ENCODE results near the gene GUCY1A2.

The GUCY1A2 gene

GRCh38 chr11:106988151-106989077 is 29.9 kb downstream of the GUCY1A2 start:
- Mint-ChIP-seq H3K27me3 (no peaks in the 10 kb centered on the region), H3K4me1 (ENCODE audit: low read depth in 2 of 2) (no peaks in the 10 kb centered on the region), H3K4me3 (no peak overlapping the region), H3K36me3 (ENCODE audit: insufficient read depth) (no peaks in the 10 kb centered on the region), H3K27ac (no peak overlapping the region), H3K9me3 (peaks cover 6 to 8% of the 10 kb centered on the region in 2 donors)
- no peak for DNase-seq
- no peak for ATAC-seq (replicated peaks)

GRCh38 chr11:106986673-106987072 is 31.6 kb downstream of the GUCY1A2 start:
- Mint-ChIP-seq H3K4me3 (no peak overlapping the region), H3K27me3 (no peaks in the 10 kb centered on the region)

GRCh38 chr11:106986261-106986660 is 32.0 kb downstream of the GUCY1A2 start:
- Mint-ChIP-seq H3K36me3 (ENCODE audit: insufficient read depth) (no peaks in the 10 kb centered on the region), H3K27ac (no peak overlapping the region), H3K9me3 (peaks cover 5 to 8% of the 10 kb centered on the region in 2 donors), H3K4me3 (no peak overlapping the region), H3K27me3 (no peaks in the 10 kb centered on the region), H3K4me1 (ENCODE audit: low read depth in 2 of 2) (no peaks in the 10 kb centered on the region)
- DNase-seq (no peak), ATAC-seq (replicated peaks) (no peak)

More at GRCh38 chr11:106986673-106987072, 31.6 kb downstream of the GUCY1A2 start:
- DNase-seq (no peak), ATAC-seq (replicated peaks) (no peak)
- Mint-ChIP-seq H3K4me1 (ENCODE audit: low read depth in 2 of 2) (no peaks in the 10 kb centered on the region), H3K36me3 (ENCODE audit: insufficient read depth) (no peaks in the 10 kb centered on the region), H3K9me3 (peaks cover 3 to 8% of the 10 kb centered on the region in 2 donors), H3K27ac (no peak overlapping the region)

GRCh38 chr11:106983991-106984390 is 34.3 kb downstream of the GUCY1A2 start:
- Mint-ChIP-seq H3K36me3 (ENCODE audit: insufficient read depth) (no peaks in the 10 kb centered on the region), H3K4me3 (no peak overlapping the region), H3K9me3 (peaks cover 0 to 5% of the 10 kb centered on the region in 2 donors), H3K4me1 (ENCODE audit: low read depth in 2 of 2) (no peaks in the 10 kb centered on the region), H3K27ac (no peak overlapping the region), H3K27me3 (no peaks in the 10 kb centered on the region)
- ATAC-seq (replicated peaks) (no peak), DNase-seq (no peak)

GRCh38 chr11:106983261-106983660 is 35.0 kb downstream of the GUCY1A2 start:
- H3K27ac Mint-ChIP-seq: no peak overlapping the region
- H3K4me1 Mint-ChIP-seq (ENCODE audit: low read depth in 2 of 2): no peaks in the 10 kb centered on the region
- no peaks in the 10 kb centered on the region for H3K27me3 Mint-ChIP-seq
- DNase-seq (no peak), ATAC-seq (replicated peaks) (no peak)
- peaks cover 0 to 5% of the 10 kb centered on the region in 2 donors for H3K9me3 Mint-ChIP-seq
- no peaks in the 10 kb centered on the region for H3K36me3 Mint-ChIP-seq (ENCODE audit: insufficient read depth)
- no peak overlapping the region for H3K4me3 Mint-ChIP-seq

GRCh38 chr11:106974831-106975230 is 43.4 kb downstream of the GUCY1A2 start:
- ATAC-seq (replicated peaks) (no peak), DNase-seq (no peak)
- no peak overlapping the region for H3K27ac Mint-ChIP-seq
- no peaks in the 10 kb centered on the region for H3K27me3 Mint-ChIP-seq
- H3K36me3 Mint-ChIP-seq (ENCODE audit: insufficient read depth): no peaks in the 10 kb centered on the region
- no peak overlapping the region for H3K4me3 Mint-ChIP-seq
- H3K4me1 Mint-ChIP-seq (ENCODE audit: low read depth in 2 of 2): no peaks in the 10 kb centered on the region
- peaks cover 7 to 8% of the 10 kb centered on the region in 2 donors for H3K9me3 Mint-ChIP-seq

- no peak overlapping the region for H3K27ac Mint-ChIP-seq
- DNase-seq (no peak), ATAC-seq (replicated peaks) (no peak)
- H3K36me3 Mint-ChIP-seq (ENCODE audit: insufficient read depth): no peaks in the 10 kb centered on the region
- H3K4me3 Mint-ChIP-seq: no peak overlapping the region
- H3K9me3 Mint-ChIP-seq: peaks cover 4 to 9% of the 10 kb centered on the region in 2 donors
- H3K27me3 Mint-ChIP-seq: no peaks in the 10 kb centered on the region
- no peaks in the 10 kb centered on the region for H3K4me1 Mint-ChIP-seq (ENCODE audit: low read depth in 2 of 2)
These were observed 46.4 kb downstream of the GUCY1A2 start for GRCh38 chr11:106971864-106972263.

GRCh38 chr11:106969644-106970355 is 48.5 kb downstream of the GUCY1A2 start:
- no peaks in the 10 kb centered on the region for H3K27me3 Mint-ChIP-seq

GRCh38 chr11:106962995-106963394 is 55.3 kb downstream of the GUCY1A2 start:
- Mint-ChIP-seq H3K27ac (no peak overlapping the region), H3K36me3 (ENCODE audit: insufficient read depth) (no peaks in the 10 kb centered on the region), H3K9me3 (peaks cover 4 to 15% of the 10 kb centered on the region in 2 donors), H3K27me3 (no peaks in the 10 kb centered on the region), H3K4me1 (ENCODE audit: low read depth in 2 of 2) (no peaks in the 10 kb centered on the region), H3K4me3 (no peak overlapping the region)
- DNase-seq (no peak), ATAC-seq (replicated peaks) (no peak)

More at GRCh38 chr11:106969644-106970355, 48.5 kb downstream of the GUCY1A2 start:
- Mint-ChIP-seq H3K4me3 (no peak overlapping the region), H3K27ac (no peak overlapping the region), H3K9me3 (peaks cover 0 to 5% of the 10 kb centered on the region in 2 donors), H3K4me1 (ENCODE audit: low read depth in 2 of 2) (no peaks in the 10 kb centered on the region), H3K36me3 (ENCODE audit: insufficient read depth) (no peaks in the 10 kb centered on the region)
- no peak for DNase-seq
- no peak for ATAC-seq (replicated peaks)

- H3K27me3 Mint-ChIP-seq: no peaks in the 10 kb centered on the region
- H3K36me3 Mint-ChIP-seq (ENCODE audit: insufficient read depth): no peaks in the 10 kb centered on the region
- no peak overlapping the region for H3K27ac Mint-ChIP-seq
- ATAC-seq (replicated peaks) (no peak), DNase-seq (no peak)
- no peaks in the 10 kb centered on the region for H3K4me1 Mint-ChIP-seq (ENCODE audit: low read depth in 2 of 2)
- H3K4me3 Mint-ChIP-seq: no peak overlapping the region
- peaks cover 4 to 15% of the 10 kb centered on the region in 2 donors for H3K9me3 Mint-ChIP-seq
These were observed 56.8 kb downstream of the GUCY1A2 start for GRCh38 chr11:106961518-106961917.

GRCh38 chr11:106961048-106961447 is 57.2 kb downstream of the GUCY1A2 start:
- H3K36me3 Mint-ChIP-seq (ENCODE audit: insufficient read depth): no peaks in the 10 kb centered on the region
- no peaks in the 10 kb centered on the region for H3K4me1 Mint-ChIP-seq (ENCODE audit: low read depth in 2 of 2)
- ATAC-seq (replicated peaks) (no peak), DNase-seq (no peak)
- peaks cover 8 to 15% of the 10 kb centered on the region in 2 donors for H3K9me3 Mint-ChIP-seq
- H3K27ac Mint-ChIP-seq: no peak overlapping the region
- no peaks in the 10 kb centered on the region for H3K27me3 Mint-ChIP-seq
- no peak overlapping the region for H3K4me3 Mint-ChIP-seq

- Mint-ChIP-seq H3K4me3 (no peak overlapping the region), H3K27ac (no peak overlapping the region), H3K4me1 (ENCODE audit: low read depth in 2 of 2) (no peaks in the 10 kb centered on the region), H3K9me3 (peaks cover 12 to 15% of the 10 kb centered on the region in 2 donors), H3K27me3 (no peaks in the 10 kb centered on the region), H3K36me3 (ENCODE audit: insufficient read depth) (no peaks in the 10 kb centered on the region)
- ATAC-seq (replicated peaks) (no peak), DNase-seq (no peak)
These were observed 58.5 kb downstream of the GUCY1A2 start for GRCh38 chr11:106959800-106960199.

- Mint-ChIP-seq H3K36me3 (ENCODE audit: insufficient read depth) (no peaks in the 10 kb centered on the region), H3K9me3 (peaks cover 14 to 15% of the 10 kb centered on the region in 2 donors), H3K4me1 (ENCODE audit: low read depth in 2 of 2) (no peaks in the 10 kb centered on the region), H3K4me3 (no peak overlapping the region), H3K27ac (no peak overlapping the region), H3K27me3 (no peaks in the 10 kb centered on the region)
- DNase-seq: no peak
- no peak for ATAC-seq (replicated peaks)
These were observed 58.9 kb downstream of the GUCY1A2 start for GRCh38 chr11:106959386-106959785.
